DOHH2 (cell line): ENCODE measurements around the gene PCARE.

ENCODE experiments used
- EZH2phosphoT487 ChIP-seq: fragments of 200-600 bp; sonication (generic); IDR thresholded peaks from 2 replicates; pipeline ENCODE4 v1.6.1; 2017; ENCODE audit warnings: borderline replicate concordance, mild to moderate bottlenecking, antibody characterized with exemption, low read length, moderate library complexity, mixed read lengths
- TF ChIP-seq, protein P1 (sequence below): fragments of 200-600 bp; sonication (generic); IDR thresholded peaks from one replicate; pipeline ENCODE4 v1.5.1; 2014; ENCODE audit warnings: antibody characterized with exemption, mild to moderate bottlenecking, low read depth, low read length; ENCODE audit not compliant: poor library complexity, severe bottlenecking

- TF ChIP-seq, protein P1, sequence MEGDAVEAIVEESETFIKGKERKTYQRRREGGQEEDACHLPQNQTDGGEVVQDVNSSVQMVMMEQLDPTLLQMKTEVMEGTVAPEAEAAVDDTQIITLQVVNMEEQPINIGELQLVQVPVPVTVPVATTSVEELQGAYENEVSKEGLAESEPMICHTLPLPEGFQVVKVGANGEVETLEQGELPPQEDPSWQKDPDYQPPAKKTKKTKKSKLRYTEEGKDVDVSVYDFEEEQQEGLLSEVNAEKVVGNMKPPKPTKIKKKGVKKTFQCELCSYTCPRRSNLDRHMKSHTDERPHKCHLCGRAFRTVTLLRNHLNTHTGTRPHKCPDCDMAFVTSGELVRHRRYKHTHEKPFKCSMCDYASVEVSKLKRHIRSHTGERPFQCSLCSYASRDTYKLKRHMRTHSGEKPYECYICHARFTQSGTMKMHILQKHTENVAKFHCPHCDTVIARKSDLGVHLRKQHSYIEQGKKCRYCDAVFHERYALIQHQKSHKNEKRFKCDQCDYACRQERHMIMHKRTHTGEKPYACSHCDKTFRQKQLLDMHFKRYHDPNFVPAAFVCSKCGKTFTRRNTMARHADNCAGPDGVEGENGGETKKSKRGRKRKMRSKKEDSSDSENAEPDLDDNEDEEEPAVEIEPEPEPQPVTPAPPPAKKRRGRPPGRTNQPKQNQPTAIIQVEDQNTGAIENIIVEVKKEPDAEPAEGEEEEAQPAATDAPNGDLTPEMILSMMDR, result no peak
- no peak for TF ChIP-seq EZH2phosphoT487
These were observed 1.8 kb upstream of the PCARE start for GRCh38 chr2:29075894-29076705.
